CD4-positive, alpha-beta T cell treated with Interleukin-21 for 1 hour (primary cell): ENCODE measurements around the gene CASP2.

Source experiments
- DNase-seq: peaks from one replicate; pipeline ENCODE4 v3.0.0-alpha.2; 2020

The CASP2 gene

GRCh38 chr7:143343596-143343995, 55.4 kb downstream of the CASP2 start:
- DNase-seq, result no peak

DNA sequence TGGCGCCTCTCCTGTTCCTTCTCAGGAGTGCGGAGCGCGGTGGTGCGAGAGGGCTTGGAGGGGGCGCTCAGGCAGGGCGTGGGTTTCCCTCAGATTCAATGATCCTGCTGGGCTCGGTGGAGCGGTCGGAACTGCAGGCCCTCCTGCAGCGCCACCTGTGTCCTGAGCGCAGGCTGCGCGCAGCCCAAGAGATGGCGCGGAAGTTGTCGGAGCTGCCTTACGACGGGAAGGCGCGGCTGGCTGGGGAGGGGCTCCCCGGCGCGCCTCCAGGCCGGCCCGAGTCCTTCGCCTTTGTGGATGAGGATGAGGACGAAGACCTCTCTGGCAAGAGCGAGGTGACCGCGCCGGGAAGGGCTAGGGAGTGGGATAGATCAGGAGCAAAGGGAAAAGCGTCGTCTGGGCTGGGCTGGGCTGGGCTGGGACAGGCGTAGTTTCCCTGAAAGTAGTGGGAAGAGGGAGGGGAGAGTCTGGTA, 57.3 kb downstream of the CASP2 start:
- peak; percentile 69 for DNase-seq

DNA sequence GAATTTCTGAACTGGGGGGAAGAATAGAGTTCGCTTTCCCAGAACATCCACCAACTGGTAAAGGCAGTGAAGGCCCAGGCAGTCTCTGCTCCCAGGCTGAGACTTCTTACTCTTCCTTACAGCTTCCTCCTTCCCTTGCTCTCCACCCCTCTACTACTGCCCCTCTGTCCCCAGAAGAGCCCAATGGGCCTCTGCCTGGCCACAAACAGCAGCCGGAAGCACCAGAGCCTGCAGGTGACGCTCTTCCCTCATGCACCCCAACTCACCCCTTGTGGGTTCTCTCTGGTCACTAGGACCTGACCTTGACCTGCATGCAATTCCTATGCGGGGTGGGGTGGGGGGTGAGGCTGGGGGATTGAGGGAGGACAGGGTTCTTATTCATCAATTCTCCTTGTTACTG, 57.9 kb downstream of the CASP2 start:
- no peak for DNase-seq

DNA sequence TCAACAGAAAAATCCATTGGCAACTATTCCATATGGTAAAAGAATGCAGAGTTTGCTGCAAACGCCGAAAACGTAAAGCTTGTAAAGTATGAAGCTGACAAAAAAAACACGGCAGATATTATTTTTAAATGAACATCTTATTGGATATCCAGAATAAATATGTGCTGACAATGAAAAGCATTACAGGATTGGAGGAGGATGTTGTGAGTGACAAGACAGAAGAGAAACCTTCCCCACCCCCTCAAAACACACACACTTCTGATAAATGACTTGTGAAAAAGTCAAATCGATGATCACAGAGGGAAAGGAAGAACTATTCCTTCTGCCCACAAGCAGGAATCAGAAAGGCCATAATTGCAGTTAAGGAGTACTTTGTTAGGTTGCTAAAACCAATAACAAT, 59.8 kb downstream of the CASP2 start:
- DNase-seq, result no peak

GRCh38 chr7:143351060-143351459, 62.9 kb downstream of the CASP2 start:
- no peak for DNase-seq

DNA sequence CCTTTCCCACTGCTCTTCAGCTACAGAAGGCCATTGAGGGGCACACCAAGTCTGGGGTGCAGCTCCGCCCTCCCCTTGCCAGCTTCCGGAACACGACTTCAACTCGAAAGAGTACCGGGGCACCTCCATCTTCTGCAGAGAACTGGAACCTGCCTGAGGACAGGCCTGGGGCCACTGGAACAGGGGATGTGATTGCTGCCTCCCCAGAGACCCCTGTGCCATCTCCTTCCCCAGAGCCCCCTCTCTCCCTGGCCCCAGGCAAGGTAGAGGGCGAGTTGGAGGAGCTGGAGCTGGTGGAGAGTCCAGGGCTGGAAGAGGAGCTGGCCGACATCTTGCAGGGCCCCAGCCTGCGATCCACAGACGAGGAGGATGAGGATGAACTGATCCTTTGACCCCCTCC, 63.4 kb downstream of the CASP2 start:
- no peak for DNase-seq

DNA sequence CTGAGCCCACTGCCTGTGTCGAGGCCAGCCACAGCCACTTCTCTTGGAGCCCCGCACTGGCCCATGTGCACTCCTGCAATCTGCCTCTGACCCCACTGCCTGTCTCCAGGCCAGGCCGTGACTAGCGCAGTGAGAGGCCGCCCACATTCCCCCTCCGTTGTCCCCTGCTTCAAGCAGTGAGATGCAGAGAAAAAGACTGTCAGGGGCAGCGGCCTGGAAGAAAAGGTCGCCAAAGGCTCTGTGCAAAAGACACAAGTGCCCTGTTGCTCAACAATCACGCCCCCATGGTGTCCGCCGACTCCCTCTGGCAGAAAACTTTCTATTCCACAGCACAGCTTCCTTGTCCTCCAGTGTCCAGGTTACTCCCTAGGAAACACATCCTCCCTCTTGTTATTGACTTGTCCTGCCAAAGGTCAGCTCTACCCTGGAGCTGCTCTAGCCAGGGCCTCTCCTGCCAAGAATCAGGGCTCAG, 64.4 kb downstream of the CASP2 start:
- no peak for DNase-seq

- no peak for DNase-seq
Measured at GRCh38 chr7:143354376-143354775, 66.2 kb downstream of the CASP2 start.

GRCh38 chr7:143354965-143355364, 66.8 kb downstream of the CASP2 start:
- DNase-seq, result no peak

GRCh38 chr7:143355450-143356385, 67.6 kb downstream of the CASP2 start:
- no peak for DNase-seq

- no peak for DNase-seq
Measured at GRCh38 chr7:143356414-143357050, 68.4 kb downstream of the CASP2 start.
